GM18873 (cell line): ENCODE results near the gene ZNF431.
"Not testable (repeated sequence)": the region's sequence is repeated elsewhere in the genome, so short reads cannot be mapped to it uniquely, and the experiment has no call there.

Experiments
- ATAC-seq: cut with Tn5 transposase; IDR thresholded peaks from one replicate; pipeline ENCODE4 v1.9.1; 2021; ENCODE audit warnings: mild to moderate bottlenecking, moderate library complexity, moderate number of reproducible peaks; ENCODE audit not compliant: unreplicated experiment, low FRiP score

Gene ZNF431

DNA sequence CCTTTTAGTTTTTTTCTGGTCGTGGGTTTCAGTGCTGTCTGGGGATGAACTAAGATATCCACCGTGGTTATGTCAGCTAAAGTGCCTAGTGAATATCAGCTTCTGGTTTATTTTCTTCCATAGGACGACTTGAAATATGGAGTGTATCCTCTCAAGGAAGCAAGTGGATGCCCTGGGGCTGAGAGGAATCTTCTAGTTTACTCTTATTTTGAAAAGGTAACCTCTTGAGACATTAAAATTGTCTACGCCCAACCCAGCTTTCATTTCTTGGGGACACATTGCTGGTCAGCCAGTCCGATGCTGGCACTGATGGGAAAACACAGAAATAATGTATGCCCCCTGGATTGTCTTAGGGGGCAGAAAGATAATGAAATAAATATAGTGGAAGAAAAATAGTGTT is 1.6 kb downstream of the ZNF431 start:
- no peak for ATAC-seq

GRCh38 chr19:21143854-21144253 is 2.0 kb downstream of the ZNF431 start:
- ATAC-seq = no peak

DNA sequence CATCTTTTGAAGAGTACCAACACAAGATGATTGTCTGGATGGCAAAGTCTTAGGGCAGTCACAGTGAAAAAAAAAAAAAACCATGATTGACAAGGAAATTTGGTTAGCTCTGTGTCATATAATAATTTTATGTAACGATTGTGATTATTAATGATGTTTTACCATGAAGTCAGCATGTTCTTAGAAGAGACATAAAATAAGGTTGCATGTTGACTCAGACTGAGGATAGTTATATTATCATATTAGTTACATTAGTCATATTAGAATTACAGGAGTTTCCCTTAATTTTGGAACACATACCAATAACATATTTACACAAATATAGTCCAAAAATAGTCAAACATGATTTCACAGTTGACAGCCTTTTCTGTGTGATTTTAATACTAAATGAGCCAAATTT is 5.7 kb downstream of the ZNF431 start:
- ATAC-seq = no peak

DNA sequence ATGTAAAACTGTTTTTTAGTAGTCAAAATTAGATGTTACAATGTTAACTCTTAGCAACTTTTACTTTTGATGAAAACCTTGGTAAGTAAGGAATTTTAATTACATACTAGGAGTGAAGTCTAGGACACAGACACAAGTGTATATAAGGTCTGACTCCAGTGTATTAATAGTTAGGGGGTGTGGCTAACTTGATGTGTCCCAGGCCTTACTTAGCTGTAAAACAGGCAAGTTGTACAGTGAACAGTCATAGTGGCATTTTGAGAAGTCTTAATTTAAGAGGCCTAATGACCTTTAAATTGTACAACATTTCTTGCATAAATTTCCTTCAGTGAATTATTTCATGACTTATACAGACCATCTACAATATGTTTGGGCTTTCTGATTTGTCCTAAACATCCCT is 6.8 kb downstream of the ZNF431 start:
- no peak for ATAC-seq

DNA sequence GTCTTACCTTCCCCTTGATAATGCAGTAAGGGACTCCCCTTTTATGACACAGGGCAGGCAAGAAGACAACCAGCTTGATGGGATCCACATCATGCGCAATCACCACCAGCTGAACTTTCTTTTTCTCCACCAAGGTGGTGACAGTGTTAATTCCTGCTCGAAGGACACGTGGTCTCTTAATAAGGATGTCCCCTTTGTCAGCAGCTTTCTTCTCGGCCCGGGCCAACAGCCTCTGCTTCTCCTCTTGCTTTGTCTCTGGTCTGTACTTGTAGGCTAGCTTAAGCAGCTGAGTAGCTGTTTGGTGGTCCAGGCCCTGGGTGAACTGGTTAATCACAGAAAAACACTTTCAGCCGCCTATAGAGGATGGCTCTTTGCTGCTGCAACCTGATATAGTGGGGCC is 8.0 kb downstream of the ZNF431 start:
- no peak for ATAC-seq

GRCh38 chr19:21151460-21151859 is 9.6 kb downstream of the ZNF431 start:
- no peak for ATAC-seq

DNA sequence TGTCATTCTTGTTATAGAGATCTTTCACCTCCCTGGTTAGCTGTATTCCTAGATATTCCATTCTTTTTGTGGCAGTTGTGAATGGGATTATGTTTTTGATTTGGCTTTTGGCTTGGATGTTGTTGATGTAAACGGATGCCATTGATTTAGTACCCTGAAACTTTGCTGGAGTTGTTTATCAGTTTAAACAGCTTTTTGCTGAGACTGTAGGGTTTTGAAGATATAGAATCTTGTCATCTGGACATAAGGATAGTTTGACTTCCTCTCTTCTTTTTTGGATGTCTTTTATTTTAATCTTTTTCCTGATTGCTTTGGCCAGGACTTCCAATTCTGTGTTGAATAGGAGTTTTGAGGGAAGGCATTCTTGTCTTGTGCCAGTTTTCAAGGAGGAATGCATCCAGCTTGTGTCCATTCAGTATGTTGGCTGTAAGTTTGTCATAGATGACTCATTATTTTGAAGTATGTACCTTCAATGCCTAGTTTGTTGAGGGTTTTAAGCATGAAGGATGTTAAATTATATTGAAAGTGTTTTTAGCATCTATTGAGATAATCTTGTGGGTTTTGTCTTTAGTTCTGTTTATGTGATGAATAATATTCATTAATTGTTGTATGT is 16.8 kb downstream of the ZNF431 start:
- ATAC-seq = no peak

DNA sequence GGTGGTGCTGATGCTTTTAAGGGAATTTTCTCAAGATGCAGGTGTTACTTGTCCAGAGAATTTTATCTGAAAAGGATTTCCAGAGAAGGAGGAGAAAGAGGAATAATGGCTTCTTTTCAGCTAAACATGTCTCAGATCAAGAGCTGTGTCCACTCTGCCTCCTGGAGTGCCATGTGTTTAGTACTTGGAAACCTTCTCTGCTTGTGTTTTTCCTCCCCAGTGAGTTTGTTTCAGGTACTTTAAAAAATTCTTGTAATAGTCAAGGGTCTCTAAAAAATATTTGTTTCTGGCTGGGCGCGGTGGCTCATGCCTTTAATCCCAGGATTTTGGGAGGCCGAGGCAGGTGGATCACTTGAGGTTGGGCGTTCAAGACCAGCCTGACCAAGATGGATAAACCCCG is 22.7 kb downstream of the ZNF431 start:
- ATAC-seq = no peak

DNA sequence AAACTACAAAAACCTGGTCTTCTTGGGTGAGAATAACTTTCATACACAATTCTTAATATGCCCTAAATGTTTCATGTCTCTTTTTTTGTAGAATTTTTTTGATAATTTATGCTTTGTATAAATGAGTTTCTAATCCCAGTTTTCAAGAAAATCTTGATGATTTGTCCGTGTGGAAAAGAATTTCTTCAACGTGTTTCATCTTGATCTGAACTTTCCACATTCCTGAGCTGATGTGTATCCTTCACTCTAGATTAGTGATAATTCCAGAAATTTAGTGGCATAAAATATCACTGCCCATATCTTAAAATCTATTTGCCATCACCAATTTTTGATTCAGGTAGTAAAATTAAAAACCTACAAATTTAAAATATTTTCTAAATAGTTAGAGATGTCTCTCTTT is 24.6 kb downstream of the ZNF431 start:
- no peak for ATAC-seq

DNA sequence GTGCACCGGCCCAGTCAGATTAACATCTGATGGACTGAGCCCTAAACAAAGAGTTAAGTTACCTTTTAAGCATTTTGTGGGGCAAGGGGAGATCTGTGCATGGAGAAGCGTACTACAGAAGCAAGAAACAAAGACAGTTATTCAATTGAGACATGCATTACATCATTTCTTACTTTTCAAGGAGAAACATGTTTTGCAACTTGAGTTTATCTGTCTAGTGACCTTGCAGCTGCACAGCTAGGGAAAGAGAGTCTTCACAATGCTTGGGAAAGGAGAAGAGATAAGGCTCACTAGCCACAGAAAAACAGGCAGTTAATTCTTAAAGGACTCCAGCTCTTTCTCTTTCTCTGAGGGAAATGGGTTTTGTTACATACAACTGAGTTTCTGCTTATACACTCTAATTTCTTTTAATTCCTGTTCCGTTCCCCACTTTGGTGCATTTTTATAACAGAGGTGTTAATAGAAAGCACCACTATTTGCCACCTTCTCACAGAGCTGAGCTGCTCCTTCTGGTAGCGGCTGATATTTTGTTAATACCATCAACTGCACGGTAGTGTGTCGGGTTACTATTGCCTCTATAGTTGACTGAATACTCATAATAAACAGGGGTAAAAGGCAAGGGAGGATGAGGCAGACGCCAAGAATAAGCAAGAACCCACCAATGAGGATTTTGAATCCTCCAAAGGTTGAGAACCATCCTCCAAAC is 55.9 kb downstream of the ZNF431 start:
- ATAC-seq = no peak

GRCh38 chr19:21202865-21203494 is 61.1 kb downstream of the ZNF431 start:
- no peak for ATAC-seq

- ATAC-seq = no peak
Measured at GRCh38 chr19:21210037-21210621, 68.3 kb downstream of the ZNF431 start.

DNA sequence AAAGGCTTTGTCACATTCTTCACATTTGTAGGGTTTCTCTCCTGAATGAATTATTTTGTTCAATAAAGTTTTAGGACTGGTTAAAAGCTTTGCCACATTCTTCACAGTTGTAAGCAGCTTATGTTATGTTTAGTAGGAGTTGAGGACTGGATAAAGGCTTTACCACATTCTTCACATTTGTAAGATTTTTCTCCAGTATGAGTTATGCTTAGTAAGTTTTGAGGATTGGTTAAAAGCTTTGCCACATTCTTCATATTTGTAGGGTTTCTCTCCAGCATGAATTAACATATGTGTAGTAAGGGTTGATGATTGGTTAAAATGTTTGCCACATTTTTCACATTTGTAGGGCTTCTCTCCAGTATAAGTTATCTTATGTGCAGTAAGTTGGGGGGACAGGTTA is 79.9 kb downstream of the ZNF431 start:
- ATAC-seq = no peak

- ATAC-seq = not testable (repeated sequence)
Measured at GRCh38 chr19:21229938-21230337, 88.1 kb downstream of the ZNF431 start.

- no peak for ATAC-seq
Measured at GRCh38 chr19:21233691-21234090, 91.9 kb downstream of the ZNF431 start.

- ATAC-seq = not testable (repeated sequence)
Measured at GRCh38 chr19:21236751-21237150, 94.9 kb downstream of the ZNF431 start.

GRCh38 chr19:21238670-21239069 is 96.8 kb downstream of the ZNF431 start:
- ATAC-seq = no peak
